ENCODE measurements around the gene PTPRN2.

The PTPRN2 gene

GRCh38 chr7:157785486-157786186, 802.0 kb downstream of the PTPRN2 start:
- Histone ChIP-seq H3K18ac (ENCODE audit: low read length) (peak overlapping the region; percentile 94), H3K9me3 (replicated peaks in 1 of 2; ENCODE audit: control insufficient read depth in 2 of 2, insufficient read depth in 1 of 2, low read depth in 1 of 2, low read length in 2 of 2) (peaks cover 0 to 6% of the 10 kb centered on the region in 2 donors), H4K8ac (ENCODE audit: low read depth, low read length) (no peak overlapping the region), H3K27ac (replicated peaks; ENCODE audit: low read length) (no peak overlapping the region), H3K79me1 (ENCODE audit: low read depth, low read length) (no peaks in the 10 kb centered on the region), H3K36me3 (replicated peaks in 1 of 2; ENCODE audit: control insufficient read depth in 2 of 2, insufficient read depth in 2 of 2, low read length in 2 of 2) (peaks cover 0 to 4% of the 10 kb centered on the region in 2 donors), H2AFZ (ENCODE audit: low read length) (no peak overlapping the region), H3K4me3 (ENCODE audit: low read length in 2 of 2) (no peak overlapping the region), H2BK5ac (ENCODE audit: low read length) (peak overlapping the region; percentile 30), H3K14ac (ENCODE audit: low read length) (peak overlapping the region; percentile 47), H4K91ac (ENCODE audit: low read depth, low read length, poor library complexity) (no peak overlapping the region), H2BK120ac (ENCODE audit: low read depth, low read length) (no peak overlapping the region), H2AK5ac (ENCODE audit: low read depth, low read length) (peak overlapping the region; percentile 73), H3K27me3 (ENCODE audit: control insufficient read depth in 3 of 3, insufficient read depth in 3 of 3, low read depth in 1 of 3, low read length in 3 of 3) (peaks cover 0 to 4% (median 0%) of the 10 kb centered on the region in 3 experiments), H2BK15ac (ENCODE audit: low read length) (peak overlapping the region; percentile 84), H3K4me1 (ENCODE audit: control insufficient read depth in 2 of 2, insufficient read depth in 1 of 2, low read depth in 1 of 2, low read length in 2 of 2) (peaks cover 9 to 13% of the 10 kb centered on the region in 2 donors), H3K4me2 (ENCODE audit: insufficient read depth, low read length, poor library complexity, severe bottlenecking) (no peak overlapping the region), H3K4ac (ENCODE audit: low read length) (no peak overlapping the region), H2BK12ac (ENCODE audit: low read length) (no peak overlapping the region), H3K23ac (ENCODE audit: low read depth, low read length, poor library complexity) (no peak overlapping the region), H3K9ac (ENCODE audit: low read depth, low read length, poor library complexity) (peak overlapping the region; percentile 30)
- WGBS, 2 donors (ENCODE audit: extremely low coverage in 2 of 2, insufficient read length in 2 of 2, insufficient replicate concordance in 1 of 2), result no CpG with 5 or more reads among the region's 32 CpGs
- no peak for DNase-seq (ENCODE audit: low spot score)

GRCh38 chr7:157784979-157785441, 802.6 kb downstream of the PTPRN2 start:
- DNase-seq (ENCODE audit: low spot score), result no peak
- H3K27me3 ChIP-seq (ENCODE audit: control insufficient read depth in 3 of 3, insufficient read depth in 3 of 3, low read depth in 1 of 3, low read length in 3 of 3), result peaks cover 0 to 4% (median 0%) of the 10 kb centered on the region in 3 experiments
- H3K79me1 ChIP-seq (ENCODE audit: low read depth, low read length), result no peaks in the 10 kb centered on the region
- no peak overlapping the region for H4K91ac ChIP-seq (ENCODE audit: low read depth, low read length, poor library complexity)
- no peak overlapping the region for H2AFZ ChIP-seq (ENCODE audit: low read length)
- no peak overlapping the region for H2BK120ac ChIP-seq (ENCODE audit: low read depth, low read length)
- peak overlapping the region; percentile 16 for H3K27ac ChIP-seq (replicated peaks; ENCODE audit: low read length)
- no peak overlapping the region for H3K4me2 ChIP-seq (ENCODE audit: insufficient read depth, low read length, poor library complexity, severe bottlenecking)
- no peak overlapping the region for H2BK12ac ChIP-seq (ENCODE audit: low read length)
- no CpG with 5 or more reads among the region's 26 CpGs for WGBS, 2 donors (ENCODE audit: extremely low coverage in 2 of 2, insufficient read length in 2 of 2, insufficient replicate concordance in 1 of 2)
- no peak overlapping the region for H3K4ac ChIP-seq (ENCODE audit: low read length)
- H3K36me3 ChIP-seq (replicated peaks in 1 of 2; ENCODE audit: control insufficient read depth in 2 of 2, insufficient read depth in 2 of 2, low read length in 2 of 2), result peaks cover 0 to 4% of the 10 kb centered on the region in 2 donors
- H3K23ac ChIP-seq (ENCODE audit: low read depth, low read length, poor library complexity), result no peak overlapping the region
- peak overlapping the region; percentile 46 for H2BK15ac ChIP-seq (ENCODE audit: low read length)
- H3K9me3 ChIP-seq (replicated peaks in 1 of 2; ENCODE audit: control insufficient read depth in 2 of 2, insufficient read depth in 1 of 2, low read depth in 1 of 2, low read length in 2 of 2), result peaks cover 0 to 5% of the 10 kb centered on the region in 2 donors
- H3K4me3 ChIP-seq (ENCODE audit: low read length in 2 of 2), result no peak overlapping the region
- H3K14ac ChIP-seq (ENCODE audit: low read length), result no peak overlapping the region
- H3K18ac ChIP-seq (ENCODE audit: low read length), result peak overlapping the region; percentile 94
- peaks cover 9 to 13% of the 10 kb centered on the region in 2 donors for H3K4me1 ChIP-seq (ENCODE audit: control insufficient read depth in 2 of 2, insufficient read depth in 1 of 2, low read depth in 1 of 2, low read length in 2 of 2)
- H3K9ac ChIP-seq (ENCODE audit: low read depth, low read length, poor library complexity), result no peak overlapping the region
- H4K8ac ChIP-seq (ENCODE audit: low read depth, low read length), result no peak overlapping the region
- H2AK5ac ChIP-seq (ENCODE audit: low read depth, low read length), result peak overlapping the region; percentile 73
- H2BK5ac ChIP-seq (ENCODE audit: low read length), result peak overlapping the region; percentile 30

GRCh38 chr7:157784041-157784835, 803.4 kb downstream of the PTPRN2 start:
- H3K4me3 ChIP-seq (ENCODE audit: low read length in 2 of 2), result no peak overlapping the region

GRCh38 chr7:157782041-157782440, 805.6 kb downstream of the PTPRN2 start:
- peaks cover 11 to 18% of the 10 kb centered on the region in 2 donors for H3K4me1 ChIP-seq (ENCODE audit: control insufficient read depth in 2 of 2, insufficient read depth in 1 of 2, low read depth in 1 of 2, low read length in 2 of 2)
- H3K18ac ChIP-seq (ENCODE audit: low read length), result no peak overlapping the region
- peaks cover 0 to 3% of the 10 kb centered on the region in 2 donors for H3K9me3 ChIP-seq (replicated peaks in 1 of 2; ENCODE audit: control insufficient read depth in 2 of 2, insufficient read depth in 1 of 2, low read depth in 1 of 2, low read length in 2 of 2)
- H2BK120ac ChIP-seq (ENCODE audit: low read depth, low read length), result no peak overlapping the region
- peaks cover 0 to 3% (median 0%) of the 10 kb centered on the region in 3 experiments for H3K27me3 ChIP-seq (ENCODE audit: control insufficient read depth in 3 of 3, insufficient read depth in 3 of 3, low read depth in 1 of 3, low read length in 3 of 3)
- H4K91ac ChIP-seq (ENCODE audit: low read depth, low read length, poor library complexity), result no peak overlapping the region
- H2AFZ ChIP-seq (ENCODE audit: low read length), result no peak overlapping the region
- H3K9ac ChIP-seq (ENCODE audit: low read depth, low read length, poor library complexity), result no peak overlapping the region
- no peak overlapping the region for H3K27ac ChIP-seq (replicated peaks; ENCODE audit: low read length)
- no CpG with 5 or more reads among the region's 12 CpGs for WGBS, 2 donors (ENCODE audit: extremely low coverage in 2 of 2, insufficient read length in 2 of 2, insufficient replicate concordance in 1 of 2)
- peak overlapping the region; percentile 65 for H2AK5ac ChIP-seq (ENCODE audit: low read depth, low read length)
- H3K23ac ChIP-seq (ENCODE audit: low read depth, low read length, poor library complexity), result no peak overlapping the region
- no peak overlapping the region for H2BK15ac ChIP-seq (ENCODE audit: low read length)
- DNase-seq (ENCODE audit: low spot score), result no peak
- H2BK5ac ChIP-seq (ENCODE audit: low read length), result no peak overlapping the region
- H4K8ac ChIP-seq (ENCODE audit: low read depth, low read length), result no peak overlapping the region
- H3K4me3 ChIP-seq (ENCODE audit: low read length in 2 of 2), result no peak overlapping the region
- no peaks in the 10 kb centered on the region for H3K79me1 ChIP-seq (ENCODE audit: low read depth, low read length)
- H2BK12ac ChIP-seq (ENCODE audit: low read length), result no peak overlapping the region
- no peak overlapping the region for H3K14ac ChIP-seq (ENCODE audit: low read length)
- H3K4me2 ChIP-seq (ENCODE audit: insufficient read depth, low read length, poor library complexity, severe bottlenecking), result no peak overlapping the region
- H3K36me3 ChIP-seq (replicated peaks in 1 of 2; ENCODE audit: control insufficient read depth in 2 of 2, insufficient read depth in 2 of 2, low read length in 2 of 2), result no peaks in the 10 kb centered on the region
- H3K4ac ChIP-seq (ENCODE audit: low read length), result peak overlapping the region; percentile 20

More at GRCh38 chr7:157784041-157784835, 803.4 kb downstream of the PTPRN2 start:
- no peak overlapping the region for H3K4ac ChIP-seq (ENCODE audit: low read length)
- H4K8ac ChIP-seq (ENCODE audit: low read depth, low read length), result no peak overlapping the region
- H3K18ac ChIP-seq (ENCODE audit: low read length), result peak overlapping the region; percentile 90
- H3K9me3 ChIP-seq (replicated peaks in 1 of 2; ENCODE audit: control insufficient read depth in 2 of 2, insufficient read depth in 1 of 2, low read depth in 1 of 2, low read length in 2 of 2), result peaks cover 0 to under 1% of the 10 kb centered on the region in 2 donors
- no CpG with 5 or more reads among the region's 27 CpGs for WGBS, 2 donors (ENCODE audit: extremely low coverage in 2 of 2, insufficient read length in 2 of 2, insufficient replicate concordance in 1 of 2)
- peak overlapping the region; percentile 51 for H3K9ac ChIP-seq (ENCODE audit: low read depth, low read length, poor library complexity)
- H3K4me2 ChIP-seq (ENCODE audit: insufficient read depth, low read length, poor library complexity, severe bottlenecking), result no peak overlapping the region
- H3K4me1 ChIP-seq (ENCODE audit: control insufficient read depth in 2 of 2, insufficient read depth in 1 of 2, low read depth in 1 of 2, low read length in 2 of 2), result peaks cover 11% of the 10 kb centered on the region in 2 donors
- H3K27me3 ChIP-seq (ENCODE audit: control insufficient read depth in 3 of 3, insufficient read depth in 3 of 3, low read depth in 1 of 3, low read length in 3 of 3), result no peaks in the 10 kb centered on the region
- peak overlapping the region; percentile 25 for H3K27ac ChIP-seq (replicated peaks; ENCODE audit: low read length)
- H2BK120ac ChIP-seq (ENCODE audit: low read depth, low read length), result peak overlapping the region; percentile 44
- no peak overlapping the region for H3K23ac ChIP-seq (ENCODE audit: low read depth, low read length, poor library complexity)
- no peaks in the 10 kb centered on the region for H3K79me1 ChIP-seq (ENCODE audit: low read depth, low read length)
- no peak overlapping the region for H2BK5ac ChIP-seq (ENCODE audit: low read length)
- no peak for DNase-seq (ENCODE audit: low spot score)
- no peak overlapping the region for H2AFZ ChIP-seq (ENCODE audit: low read length)
- peak overlapping the region; percentile 64 for H3K14ac ChIP-seq (ENCODE audit: low read length)
- no peak overlapping the region for H2BK12ac ChIP-seq (ENCODE audit: low read length)
- H3K36me3 ChIP-seq (replicated peaks in 1 of 2; ENCODE audit: control insufficient read depth in 2 of 2, insufficient read depth in 2 of 2, low read length in 2 of 2), result no peaks in the 10 kb centered on the region
- peak overlapping the region; percentile 34 for H4K91ac ChIP-seq (ENCODE audit: low read depth, low read length, poor library complexity)
- peak overlapping the region; percentile 59 for H2AK5ac ChIP-seq (ENCODE audit: low read depth, low read length)
- peak overlapping the region; percentile 10 for H2BK15ac ChIP-seq (ENCODE audit: low read length)
